Measurements from ENCODE around the gene NOS1.
"Not testable (repeated sequence)": the region's sequence is repeated elsewhere in the genome, so short reads cannot be mapped to it uniquely, and the experiment has no call there.

DNA sequence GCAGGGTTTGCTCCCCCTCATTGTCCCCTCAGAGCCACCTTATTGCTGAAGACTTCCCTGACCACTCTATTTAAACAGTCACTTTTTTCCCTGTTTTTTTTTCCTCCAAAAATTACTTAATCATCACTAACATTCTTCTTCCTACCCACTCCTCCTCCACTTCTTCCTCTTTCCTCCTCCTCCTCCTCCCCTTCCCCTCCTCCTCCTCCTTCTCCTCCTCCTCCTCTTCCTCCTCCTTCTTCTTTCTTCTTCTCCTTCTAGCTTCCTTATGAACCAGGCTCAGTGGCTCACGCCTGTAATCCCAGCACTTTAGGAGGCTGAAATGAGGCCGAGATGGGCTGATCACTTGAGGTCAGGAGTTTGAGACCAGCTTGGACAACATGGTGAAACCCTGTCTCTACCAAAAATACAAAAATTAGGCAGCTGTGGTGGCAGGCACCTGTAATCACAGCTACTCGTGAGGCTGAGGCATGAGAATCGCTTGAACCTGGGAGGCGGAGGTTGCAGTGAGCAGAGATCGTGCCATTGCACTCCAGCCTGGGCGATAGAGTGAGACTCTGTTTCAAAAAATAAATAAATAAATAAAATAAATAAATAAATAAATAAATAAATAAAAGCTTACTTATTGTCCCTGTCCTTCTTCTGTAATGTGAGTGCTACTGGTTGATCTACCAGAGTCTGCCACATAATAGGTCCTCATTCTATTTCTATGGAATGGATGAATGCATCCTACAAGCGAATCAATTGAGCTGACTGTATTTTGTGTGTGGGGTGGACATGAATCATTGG, 161.3 kb downstream of the NOS1 start:
- TF ChIP-seq, protein P1, sequence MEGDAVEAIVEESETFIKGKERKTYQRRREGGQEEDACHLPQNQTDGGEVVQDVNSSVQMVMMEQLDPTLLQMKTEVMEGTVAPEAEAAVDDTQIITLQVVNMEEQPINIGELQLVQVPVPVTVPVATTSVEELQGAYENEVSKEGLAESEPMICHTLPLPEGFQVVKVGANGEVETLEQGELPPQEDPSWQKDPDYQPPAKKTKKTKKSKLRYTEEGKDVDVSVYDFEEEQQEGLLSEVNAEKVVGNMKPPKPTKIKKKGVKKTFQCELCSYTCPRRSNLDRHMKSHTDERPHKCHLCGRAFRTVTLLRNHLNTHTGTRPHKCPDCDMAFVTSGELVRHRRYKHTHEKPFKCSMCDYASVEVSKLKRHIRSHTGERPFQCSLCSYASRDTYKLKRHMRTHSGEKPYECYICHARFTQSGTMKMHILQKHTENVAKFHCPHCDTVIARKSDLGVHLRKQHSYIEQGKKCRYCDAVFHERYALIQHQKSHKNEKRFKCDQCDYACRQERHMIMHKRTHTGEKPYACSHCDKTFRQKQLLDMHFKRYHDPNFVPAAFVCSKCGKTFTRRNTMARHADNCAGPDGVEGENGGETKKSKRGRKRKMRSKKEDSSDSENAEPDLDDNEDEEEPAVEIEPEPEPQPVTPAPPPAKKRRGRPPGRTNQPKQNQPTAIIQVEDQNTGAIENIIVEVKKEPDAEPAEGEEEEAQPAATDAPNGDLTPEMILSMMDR (IDR thresholded peaks at IDR 0.05) = not testable (repeated sequence)
- not testable (repeated sequence) for TF ChIP-seq ZFX (IDR thresholded peaks at IDR 0.05; ENCODE audit: borderline replicate concordance)

Data from 22Rv1 (cell line).